ENCODE measurements around the gene BORCS8. TPM values are rescaled to one million over a fixed set of nuclear protein-coding genes. Genes with fewer than 3 reads are reported as not detected.

BORCS8 gene
- total RNA-seq, 4 donors from 2014 or later: 15.4 to 38.7 (median 18.2) TPM

DNA sequence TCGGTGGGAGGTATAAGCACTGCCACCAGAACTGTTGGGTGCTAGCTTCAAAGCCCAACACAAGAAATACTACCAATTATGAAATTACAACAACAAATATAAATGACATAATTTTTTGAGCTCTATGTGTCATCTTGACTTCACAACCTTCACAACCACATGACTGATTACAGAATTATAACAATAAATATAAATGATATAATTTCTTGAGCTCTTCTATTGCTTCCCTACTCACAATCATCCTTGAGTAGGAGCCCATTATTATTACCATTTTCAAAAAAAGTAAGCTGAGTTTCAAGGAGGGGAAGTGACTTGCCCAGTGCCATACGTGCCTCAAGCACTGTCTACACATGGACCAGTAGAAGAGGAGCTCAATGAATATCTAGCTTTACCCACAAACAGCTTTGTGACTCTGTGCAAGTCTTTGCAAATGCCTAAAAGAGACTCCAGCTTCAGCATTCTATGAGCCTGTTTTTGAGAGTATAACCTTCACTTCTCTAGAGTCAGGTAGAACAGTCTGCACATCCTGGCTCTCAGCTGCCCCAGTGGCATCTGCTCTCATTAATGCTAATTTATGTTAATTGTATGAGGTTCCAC, 42.4 kb upstream of the BORCS8 start:
- H3K4me1 ChIP-seq: no peaks in the 10 kb centered on the region
- intact Hi-C loops (cut with DNase I): no loop called here
- 76 to 88% methylated on average over 2 of the region's 2 CpGs for WGBS, 2 donors
- peaks cover 3% of the 10 kb centered on the region for H3K9me3 ChIP-seq
- H3K27ac ChIP-seq: no peak overlapping the region
- no peaks in the 10 kb centered on the region for H3K27me3 ChIP-seq
- TF ChIP-seq, protein P1, sequence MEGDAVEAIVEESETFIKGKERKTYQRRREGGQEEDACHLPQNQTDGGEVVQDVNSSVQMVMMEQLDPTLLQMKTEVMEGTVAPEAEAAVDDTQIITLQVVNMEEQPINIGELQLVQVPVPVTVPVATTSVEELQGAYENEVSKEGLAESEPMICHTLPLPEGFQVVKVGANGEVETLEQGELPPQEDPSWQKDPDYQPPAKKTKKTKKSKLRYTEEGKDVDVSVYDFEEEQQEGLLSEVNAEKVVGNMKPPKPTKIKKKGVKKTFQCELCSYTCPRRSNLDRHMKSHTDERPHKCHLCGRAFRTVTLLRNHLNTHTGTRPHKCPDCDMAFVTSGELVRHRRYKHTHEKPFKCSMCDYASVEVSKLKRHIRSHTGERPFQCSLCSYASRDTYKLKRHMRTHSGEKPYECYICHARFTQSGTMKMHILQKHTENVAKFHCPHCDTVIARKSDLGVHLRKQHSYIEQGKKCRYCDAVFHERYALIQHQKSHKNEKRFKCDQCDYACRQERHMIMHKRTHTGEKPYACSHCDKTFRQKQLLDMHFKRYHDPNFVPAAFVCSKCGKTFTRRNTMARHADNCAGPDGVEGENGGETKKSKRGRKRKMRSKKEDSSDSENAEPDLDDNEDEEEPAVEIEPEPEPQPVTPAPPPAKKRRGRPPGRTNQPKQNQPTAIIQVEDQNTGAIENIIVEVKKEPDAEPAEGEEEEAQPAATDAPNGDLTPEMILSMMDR (IDR thresholded peaks at IDR 0.05): no peak
- TF ChIP-seq POLR2A (IDR thresholded peaks at IDR 0.05): no peak
- H3K4me3 ChIP-seq (replicated peaks in 1 of 3): no peak overlapping the region
- H3K36me3 ChIP-seq: no peaks in the 10 kb centered on the region
- no peak for DNase-seq

DNA sequence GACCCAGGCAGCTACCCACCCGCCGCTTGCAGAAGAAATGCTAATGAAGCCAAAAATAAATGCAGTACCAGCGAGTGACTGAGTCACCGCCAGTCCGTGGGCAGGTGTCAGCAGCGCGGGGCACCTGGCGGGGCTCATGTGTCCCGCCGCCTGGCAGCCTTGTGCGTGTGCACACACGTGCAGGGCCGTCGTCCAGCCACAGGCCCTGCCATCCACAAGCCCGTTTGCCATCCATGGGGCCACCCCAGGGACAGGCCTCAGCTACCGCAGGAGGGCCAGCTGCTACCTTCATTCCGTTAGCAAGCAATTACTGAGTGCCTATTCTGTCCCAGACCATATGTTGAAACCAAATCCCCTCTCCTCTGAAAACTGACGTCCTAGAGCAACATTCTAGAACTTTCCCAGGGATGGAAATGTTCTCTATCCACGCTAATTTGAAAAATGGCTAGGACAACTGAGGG, 40.3 kb upstream of the BORCS8 start:
- 69 to 81% methylated on average over 13 to 17 of the region's 19 CpGs for WGBS, 2 donors
- Histone ChIP-seq H3K36me3 (no peaks in the 10 kb centered on the region), H3K4me1 (no peaks in the 10 kb centered on the region), H3K4me3 (replicated peaks in 1 of 3) (no peak overlapping the region), H3K9me3 (peaks cover 3% of the 10 kb centered on the region), H3K27me3 (no peaks in the 10 kb centered on the region), H3K27ac (no peak overlapping the region)
- TF ChIP-seq, protein P1 (IDR thresholded peaks at IDR 0.05): no peak
- no peak for TF ChIP-seq POLR2A (IDR thresholded peaks at IDR 0.05)
- no peak for DNase-seq
- intact Hi-C loops (cut with DNase I): no loop called here

DNA sequence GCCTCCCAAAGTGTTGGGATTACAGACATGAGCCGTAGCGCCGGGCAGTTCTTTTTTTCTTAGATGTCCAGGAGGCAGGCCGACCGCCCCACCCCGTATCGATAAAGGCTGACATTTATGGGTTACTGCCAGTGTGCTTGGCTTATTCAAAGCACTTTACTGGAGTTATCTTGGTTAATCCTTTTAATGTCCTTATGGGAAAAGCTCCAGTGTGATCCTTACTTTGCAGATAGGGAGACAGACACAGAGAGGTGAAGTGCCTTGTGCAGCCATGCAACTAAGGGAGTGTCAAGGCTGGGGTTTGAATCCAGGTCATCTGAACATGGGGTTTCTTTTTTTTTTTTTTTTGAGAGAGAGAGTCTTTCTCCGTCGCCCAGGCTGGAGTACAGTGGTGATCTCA, 39.0 kb upstream of the BORCS8 start:
- Histone ChIP-seq H3K4me1 (no peaks in the 10 kb centered on the region), H3K4me3 (replicated peaks in 1 of 3) (no peak overlapping the region), H3K27me3 (no peaks in the 10 kb centered on the region), H3K36me3 (no peaks in the 10 kb centered on the region), H3K27ac (no peak overlapping the region), H3K9me3 (peaks cover 3% of the 10 kb centered on the region)
- intact Hi-C loops (cut with DNase I): no loop called here
- no peak for TF ChIP-seq POLR2A (IDR thresholded peaks at IDR 0.05)
- TF ChIP-seq, protein P1 (IDR thresholded peaks at IDR 0.05): no peak
- 82 to 91% methylated on average over 9 of the region's 9 CpGs for WGBS, 2 donors
- no peak for DNase-seq

DNA sequence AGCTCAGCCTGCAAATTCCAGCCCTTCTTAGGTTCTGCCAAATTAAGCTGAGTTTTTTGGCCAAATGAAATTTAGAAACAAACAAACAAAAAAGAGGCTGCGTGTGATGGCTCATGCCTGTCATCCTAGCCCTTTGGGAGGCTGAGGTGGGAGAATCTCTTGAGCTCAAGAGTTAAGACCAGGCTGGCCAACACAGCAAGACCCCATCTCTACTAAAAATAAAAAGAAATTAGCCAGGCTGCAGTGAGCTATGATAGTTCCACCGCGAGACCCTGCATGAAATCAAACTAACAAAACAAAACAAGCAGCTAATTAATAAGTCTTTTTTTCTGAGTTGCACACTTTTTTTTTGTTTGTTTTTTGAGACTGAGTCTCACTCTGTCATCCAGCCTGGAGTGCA, 37.7 kb upstream of the BORCS8 start:
- 77 to 85% methylated on average over 3 of the region's 3 CpGs for WGBS, 2 donors
- Histone ChIP-seq H3K9me3 (peaks cover 3% of the 10 kb centered on the region), H3K4me3 (replicated peaks in 1 of 3) (no peak overlapping the region), H3K4me1 (peaks cover 0 to 6% of the 10 kb centered on the region in 2 donors), H3K36me3 (no peaks in the 10 kb centered on the region), H3K27me3 (no peaks in the 10 kb centered on the region), H3K27ac (no peak overlapping the region)
- intact Hi-C loops (cut with DNase I): loop anchor here (10.0 kb wide), 1 partner anchor 85 kb away; no protein-coding TSS in a partner anchor
- TF ChIP-seq, protein P1 (IDR thresholded peaks at IDR 0.05): no peak
- no peak for TF ChIP-seq POLR2A (IDR thresholded peaks at IDR 0.05)
- no peak for DNase-seq

DNA sequence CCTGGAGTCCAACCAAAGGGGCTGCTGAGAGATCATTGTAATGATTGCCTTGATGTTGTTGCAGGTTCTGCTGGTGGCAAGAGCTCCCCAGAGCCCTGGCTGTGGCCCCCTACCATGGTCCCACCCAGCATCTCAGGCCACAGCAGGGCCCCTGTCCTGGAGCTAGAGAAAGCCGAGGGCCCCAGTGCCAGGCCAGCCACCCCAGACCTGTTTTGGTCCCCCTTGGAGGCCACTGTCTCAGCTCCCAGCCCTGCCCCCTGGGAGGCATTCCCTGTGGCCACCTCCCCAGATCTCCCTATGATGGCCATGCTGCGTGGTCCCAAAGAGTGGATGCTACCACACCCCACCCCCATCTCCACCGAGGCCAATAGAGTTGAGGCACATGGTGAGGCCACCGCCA, 35.3 kb upstream of the BORCS8 start:
- no peak overlapping the region for H3K27ac ChIP-seq
- no peaks in the 10 kb centered on the region for H3K36me3 ChIP-seq
- H3K9me3 ChIP-seq: no peaks in the 10 kb centered on the region
- no peaks in the 10 kb centered on the region for H3K27me3 ChIP-seq
- DNase-seq: no peak
- no peak for TF ChIP-seq POLR2A (IDR thresholded peaks at IDR 0.05)
- TF ChIP-seq, protein P1 (IDR thresholded peaks at IDR 0.05): no peak
- WGBS, 2 donors: 83% methylated on average over 2 of the region's 4 CpGs; no CpG with 5 or more reads in 1 of the 2 donors
- no peak overlapping the region for H3K4me3 ChIP-seq (replicated peaks in 1 of 3)
- peaks cover 0 to 8% of the 10 kb centered on the region in 2 donors for H3K4me1 ChIP-seq
- intact Hi-C loops (cut with DNase I): loop anchor here (10.0 kb wide), 1 partner anchor 82 kb away; no protein-coding TSS in a partner anchor

Measured in thyroid gland (tissue), 4 donors.